ENCODE results near the gene TNNI2.

DNA sequence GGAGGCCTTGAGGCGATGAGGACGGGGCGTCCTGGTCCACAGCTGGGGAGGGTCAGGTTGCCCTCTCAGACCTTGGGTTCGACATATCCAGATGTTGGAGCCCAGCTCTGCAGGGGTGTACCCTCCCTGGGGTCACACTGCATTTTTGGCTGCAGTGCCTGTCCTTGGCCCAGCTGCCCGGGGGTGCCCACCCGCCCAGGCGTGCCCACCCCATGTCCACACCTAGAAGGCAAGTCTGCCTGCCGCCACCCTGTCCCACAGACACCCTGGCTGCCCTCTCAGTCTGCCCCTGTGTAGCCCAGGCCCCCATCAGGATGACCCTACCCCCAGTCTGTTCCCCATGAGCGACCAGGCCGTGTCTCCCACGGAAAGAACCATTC is 17.1 kb downstream of the TNNI2 start:
- TF ChIP-seq, protein P1, sequence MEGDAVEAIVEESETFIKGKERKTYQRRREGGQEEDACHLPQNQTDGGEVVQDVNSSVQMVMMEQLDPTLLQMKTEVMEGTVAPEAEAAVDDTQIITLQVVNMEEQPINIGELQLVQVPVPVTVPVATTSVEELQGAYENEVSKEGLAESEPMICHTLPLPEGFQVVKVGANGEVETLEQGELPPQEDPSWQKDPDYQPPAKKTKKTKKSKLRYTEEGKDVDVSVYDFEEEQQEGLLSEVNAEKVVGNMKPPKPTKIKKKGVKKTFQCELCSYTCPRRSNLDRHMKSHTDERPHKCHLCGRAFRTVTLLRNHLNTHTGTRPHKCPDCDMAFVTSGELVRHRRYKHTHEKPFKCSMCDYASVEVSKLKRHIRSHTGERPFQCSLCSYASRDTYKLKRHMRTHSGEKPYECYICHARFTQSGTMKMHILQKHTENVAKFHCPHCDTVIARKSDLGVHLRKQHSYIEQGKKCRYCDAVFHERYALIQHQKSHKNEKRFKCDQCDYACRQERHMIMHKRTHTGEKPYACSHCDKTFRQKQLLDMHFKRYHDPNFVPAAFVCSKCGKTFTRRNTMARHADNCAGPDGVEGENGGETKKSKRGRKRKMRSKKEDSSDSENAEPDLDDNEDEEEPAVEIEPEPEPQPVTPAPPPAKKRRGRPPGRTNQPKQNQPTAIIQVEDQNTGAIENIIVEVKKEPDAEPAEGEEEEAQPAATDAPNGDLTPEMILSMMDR (IDR thresholded peaks at IDR 0.05 in 4 of 5, conservative IDR thresholded peaks at IDR 0.05 in 1 of 5): no peak
- TF ChIP-seq POLR2A (IDR thresholded peaks at IDR 0.05): no peak

Measured in gastrocnemius medialis (tissue), 4 donors.